D721Med (cell line): ENCODE results near the gene P2RX3.

Experiments used
- DNase-seq: peaks from one replicate; pipeline ENCODE4 v3.0.0; 2011; ENCODE audit warnings: low spot score; ENCODE audit not compliant: insufficient read length
- FAIRE-seq: peaks from 2 replicates; lab custom pipeline; 2011; peaks lifted over from hg19 to GRCh38; lab: Jason Lieb, UNC
- CTCF ChIP-seq: IDR thresholded peaks from 2 replicates; pipeline ENCODE4 v1.5.1; 2012; ENCODE audit warnings: mild to moderate bottlenecking, control low read depth; ENCODE audit not compliant: insufficient read depth; ENCODE audit errors: missing control alignments

The P2RX3 gene

DNA sequence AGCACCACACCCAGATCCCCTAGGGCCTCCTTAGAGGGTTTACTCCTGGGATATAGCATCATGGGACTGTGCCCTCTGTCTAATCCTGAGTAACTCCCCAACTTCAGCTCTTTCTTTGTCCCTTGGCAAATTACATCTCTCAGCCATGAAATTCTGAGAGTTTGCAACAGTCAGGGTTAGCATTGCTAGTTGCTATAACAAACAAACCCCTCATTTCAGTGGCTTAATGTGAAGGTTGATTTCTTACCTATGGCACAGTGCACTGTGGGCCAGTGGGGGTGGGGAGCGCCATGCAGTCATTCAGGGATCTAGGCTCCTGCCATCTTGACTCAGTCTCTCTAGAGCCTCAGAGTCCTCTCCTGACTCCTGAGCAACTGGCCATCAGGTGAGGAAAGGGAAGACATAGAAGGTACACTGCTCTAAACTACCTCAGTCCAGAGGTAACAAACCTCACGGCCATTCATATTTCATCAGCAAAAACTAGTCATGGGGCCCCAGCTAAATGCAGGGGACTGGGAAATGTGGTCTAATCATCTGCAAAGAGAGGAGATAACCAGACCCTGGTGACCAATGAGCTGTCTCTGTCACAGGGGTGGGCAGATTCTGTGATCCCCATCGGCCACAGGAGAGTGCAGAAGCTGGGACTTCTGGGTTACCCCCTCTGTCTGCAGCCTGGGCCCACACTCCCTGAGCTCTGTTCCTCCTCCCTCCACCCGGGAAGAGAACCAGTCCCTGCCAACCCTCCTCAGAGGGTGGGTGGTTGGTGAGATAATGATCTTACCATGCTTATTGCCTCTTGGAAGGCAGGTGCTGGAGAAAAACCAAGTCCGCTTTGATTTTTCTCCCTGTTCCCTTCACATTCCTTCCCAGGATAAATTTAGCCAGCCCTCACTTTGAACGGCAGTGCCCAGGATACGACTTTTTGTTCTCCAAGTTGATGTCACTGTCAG is 25.3 kb downstream of the P2RX3 start:
- no peak for TF ChIP-seq CTCF
- FAIRE-seq (no peak), DNase-seq (no peak)

- TF ChIP-seq CTCF, result no peak
- DNase-seq, result no peak
- FAIRE-seq, result no peak
Observed at GRCh38 chr11:57364851-57365660, 26.9 kb downstream of the P2RX3 start.

DNA sequence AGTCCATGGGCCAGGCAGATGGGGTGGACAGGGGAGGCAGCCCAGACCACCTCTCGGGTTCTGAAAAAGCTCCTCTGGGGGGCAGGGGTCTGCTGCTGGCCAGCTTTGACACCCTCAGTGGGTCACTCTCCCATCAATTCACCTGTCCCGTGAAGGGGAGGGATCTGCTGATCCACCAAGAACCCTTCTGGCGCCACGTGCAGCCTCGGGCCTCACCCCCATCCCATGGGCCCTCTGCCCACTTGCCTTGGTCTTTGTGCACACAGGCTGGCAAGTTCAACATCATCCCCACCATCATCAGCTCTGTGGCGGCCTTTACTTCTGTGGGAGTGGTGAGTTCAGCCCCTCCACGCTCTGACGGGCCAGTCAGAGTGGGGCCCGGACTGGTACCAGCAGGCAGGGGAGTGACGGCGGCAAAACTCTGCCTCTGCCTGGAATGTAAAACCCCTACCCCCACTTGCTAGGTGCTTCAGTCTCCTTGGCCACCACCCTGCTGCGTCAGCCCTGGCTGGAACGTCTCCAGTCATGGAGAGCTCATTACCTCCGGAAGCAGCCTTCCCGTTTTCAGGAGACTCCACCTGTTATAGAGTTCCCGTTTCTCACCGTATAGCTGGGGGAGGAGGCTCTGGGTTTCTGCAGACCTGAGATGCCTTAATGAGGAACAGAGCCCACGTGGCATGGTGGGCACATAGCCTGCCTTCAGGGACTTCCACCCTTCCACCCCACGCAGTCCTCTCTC is 30.1 kb downstream of the P2RX3 start:
- DNase-seq, result no peak
- TF ChIP-seq CTCF, result no peak
- no peak for FAIRE-seq

DNA sequence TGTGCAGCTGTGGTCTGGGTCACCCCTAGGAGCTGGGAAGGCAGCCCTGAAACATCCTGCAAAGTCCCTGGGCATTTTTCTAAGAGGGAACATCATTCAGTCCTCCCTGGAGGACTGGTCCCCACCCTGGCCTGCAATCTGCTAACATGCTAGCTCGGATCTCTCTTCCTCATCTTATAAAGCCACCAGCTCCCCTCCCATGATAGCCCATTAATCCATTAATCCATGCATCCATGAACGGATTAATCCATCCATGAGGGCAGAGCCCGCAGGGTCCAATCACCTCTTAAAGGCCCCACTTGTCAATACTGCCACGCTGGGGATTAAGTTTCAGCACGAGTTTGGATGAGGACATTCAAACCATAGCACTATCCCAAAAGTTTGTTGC is 30.7 kb downstream of the P2RX3 start:
- no peak for DNase-seq
- peak; percentile 70 for FAIRE-seq
- no peak for TF ChIP-seq CTCF

- no peak for TF ChIP-seq CTCF
- DNase-seq (no peak), FAIRE-seq (no peak)
Observed at GRCh38 chr11:57370251-57370650, 32.1 kb downstream of the P2RX3 start.

- no peak for DNase-seq
- no peak for FAIRE-seq
- no peak for TF ChIP-seq CTCF
Observed at GRCh38 chr11:57370941-57371340, 32.8 kb downstream of the P2RX3 start.
